SIG-M5 treated with dmso at 0.1 percent for 504 hours (cell line): ENCODE measurements around the gene CHL1.

Experiments used
- DNase-seq: peaks from one replicate; lab custom pipeline; 2025; ENCODE audit not compliant: unreplicated experiment; lab: John Stamatoyannopoulos, UW

Gene CHL1

DNA sequence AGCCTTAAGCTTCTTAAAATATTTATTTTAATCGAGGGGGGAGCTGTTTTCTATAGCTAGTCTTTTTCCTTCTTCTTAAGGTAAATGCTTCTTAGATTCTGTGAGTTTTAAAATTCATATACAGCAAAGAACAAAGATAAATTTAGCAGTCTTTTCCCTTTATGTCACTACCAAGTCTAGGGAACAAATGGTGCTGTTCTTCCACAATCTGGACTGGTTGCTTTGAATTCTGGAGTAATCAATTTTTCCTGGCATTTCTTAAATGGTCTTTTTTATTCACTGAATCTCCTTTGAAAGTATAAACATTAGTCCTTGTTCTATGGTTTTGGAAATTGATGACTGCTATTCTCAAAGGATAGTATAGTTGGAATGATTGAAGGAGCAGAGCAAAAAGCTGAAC, 82.8 kb downstream of the CHL1 start:
- DNase-seq, result no peak

GRCh38 chr3:280681-281080, 84.1 kb downstream of the CHL1 start:
- no peak for DNase-seq

DNA sequence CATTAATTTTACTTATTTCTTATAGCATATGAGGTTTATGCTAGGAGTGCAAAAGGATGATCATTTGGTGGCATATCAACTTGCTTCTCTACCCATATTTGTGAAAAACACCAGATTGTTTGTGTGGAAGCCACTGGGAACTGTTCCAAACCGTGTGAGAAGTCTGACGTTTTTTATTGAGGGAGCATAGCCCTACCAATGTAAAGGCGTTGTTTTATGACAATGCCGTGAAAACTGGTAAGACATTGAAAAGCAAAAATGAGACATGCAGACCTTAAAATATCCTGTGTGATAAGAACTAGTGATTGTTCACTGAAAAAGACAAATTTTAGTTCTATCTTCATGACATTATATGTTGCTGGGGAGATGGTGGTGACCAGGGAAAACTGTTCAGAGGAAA, 87.8 kb downstream of the CHL1 start:
- no peak for DNase-seq

DNA sequence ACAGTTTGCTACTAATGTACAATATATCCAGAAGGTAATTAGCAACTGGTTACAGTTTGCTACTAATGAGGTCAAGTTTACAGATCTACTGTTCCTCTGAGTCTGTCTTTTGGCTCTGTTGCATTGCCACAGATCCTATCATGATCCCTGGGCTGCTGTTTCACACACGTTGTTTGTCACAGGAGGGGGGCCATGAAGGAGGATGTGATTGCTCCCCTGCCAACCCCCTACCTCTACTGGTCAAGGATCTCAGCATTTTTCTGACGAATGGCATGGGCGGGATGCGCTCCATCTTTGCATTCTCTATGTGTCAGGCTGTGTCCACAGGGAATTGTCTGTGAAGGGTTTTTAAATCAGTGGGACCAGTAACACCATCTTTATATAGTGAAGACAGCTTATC, 91.9 kb downstream of the CHL1 start:
- DNase-seq, result no peak

GRCh38 chr3:291028-291427, 94.5 kb downstream of the CHL1 start:
- no peak for DNase-seq

- DNase-seq, result no peak
Measured at GRCh38 chr3:291646-292436, 95.3 kb downstream of the CHL1 start.

GRCh38 chr3:294096-294495, 97.5 kb downstream of the CHL1 start:
- DNase-seq, result no peak

- DNase-seq, result no peak
Measured at GRCh38 chr3:294581-294980, 98.0 kb downstream of the CHL1 start.

- DNase-seq, result no peak
Measured at GRCh38 chr3:295166-295565, 98.6 kb downstream of the CHL1 start.

DNA sequence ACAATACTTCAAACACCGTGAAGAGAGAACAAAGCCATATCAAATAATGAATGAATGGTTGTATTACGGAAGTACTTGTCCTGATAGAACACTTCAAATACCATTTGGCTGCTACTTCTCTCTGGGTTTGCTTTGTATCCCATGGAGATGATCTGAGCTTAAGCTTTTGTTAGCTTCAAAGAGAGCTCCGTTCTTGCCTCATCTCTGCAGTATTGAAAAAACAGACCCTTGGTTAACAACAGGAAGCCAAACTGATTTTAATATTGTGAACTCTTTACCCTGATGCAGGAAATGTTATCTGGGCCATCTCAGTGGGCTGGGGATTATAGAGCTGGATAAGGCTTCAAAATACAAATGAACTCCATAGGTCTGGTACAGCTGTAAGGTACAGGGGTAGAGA, 101.0 kb downstream of the CHL1 start:
- DNase-seq, result no peak

DNA sequence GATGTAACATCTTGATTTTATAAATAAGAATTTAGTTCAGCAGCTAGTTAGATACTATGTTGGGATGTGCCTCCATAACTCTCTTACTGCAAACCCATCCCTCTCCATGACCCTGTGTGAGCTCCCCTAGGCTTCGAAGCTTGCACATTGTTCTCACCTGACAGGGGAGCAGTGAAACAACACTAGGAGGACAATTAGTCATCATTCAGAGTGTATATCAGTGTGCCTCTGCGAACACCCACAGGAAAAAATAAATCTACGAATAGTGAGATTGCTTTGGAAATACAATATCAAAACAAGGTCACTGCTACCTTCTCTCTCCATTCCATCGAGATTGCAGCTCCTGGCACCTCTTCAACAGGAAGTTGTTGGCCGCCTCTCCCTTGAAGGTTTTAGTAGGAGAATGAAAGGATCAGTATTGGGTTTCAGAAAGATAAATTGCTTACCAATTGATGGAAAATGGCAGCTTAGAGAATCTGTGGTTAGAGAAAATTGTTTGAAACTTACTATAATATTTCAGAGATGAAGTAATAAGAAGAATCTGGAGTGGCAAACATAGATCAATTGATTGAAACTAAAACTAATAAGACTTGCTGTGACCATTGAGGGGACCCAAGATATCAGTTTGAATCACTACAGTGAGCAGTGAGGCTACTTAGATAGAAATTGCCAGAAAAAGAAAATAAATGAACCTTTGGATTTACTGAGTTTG, 103.2 kb downstream of the CHL1 start:
- no peak for DNase-seq

GRCh38 chr3:307182-307581, 110.6 kb downstream of the CHL1 start:
- DNase-seq, result no peak

- no peak for DNase-seq
Measured at GRCh38 chr3:308597-309321, 112.2 kb downstream of the CHL1 start.

DNA sequence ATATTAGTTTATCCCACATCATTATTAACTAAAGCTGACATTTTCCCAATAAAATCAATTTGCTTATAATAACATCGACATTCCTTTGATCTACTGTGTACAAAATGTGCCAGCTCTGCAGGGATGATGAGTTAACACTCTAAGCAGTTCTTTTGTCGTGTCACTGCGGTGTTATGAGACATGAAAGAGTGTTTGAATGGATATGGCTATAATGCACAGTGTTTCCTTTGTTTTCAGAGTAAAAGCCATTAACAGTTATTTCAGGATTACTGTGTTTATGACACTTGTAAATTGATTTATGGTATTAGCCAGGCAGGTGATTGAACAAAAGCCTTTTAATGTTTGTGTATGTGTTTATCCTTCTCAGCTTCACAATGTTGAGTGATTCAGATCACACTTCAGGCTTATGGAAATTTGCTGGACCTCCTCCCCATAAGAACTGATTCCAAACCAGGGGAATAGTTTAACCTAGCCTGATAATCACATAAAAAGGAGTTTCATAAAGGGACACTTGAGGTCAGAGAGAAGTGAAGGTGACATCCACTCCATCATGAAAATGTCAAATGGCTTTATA, 115.7 kb downstream of the CHL1 start:
- no peak for DNase-seq

GRCh38 chr3:312911-313310, 116.3 kb downstream of the CHL1 start:
- DNase-seq, result no peak

DNA sequence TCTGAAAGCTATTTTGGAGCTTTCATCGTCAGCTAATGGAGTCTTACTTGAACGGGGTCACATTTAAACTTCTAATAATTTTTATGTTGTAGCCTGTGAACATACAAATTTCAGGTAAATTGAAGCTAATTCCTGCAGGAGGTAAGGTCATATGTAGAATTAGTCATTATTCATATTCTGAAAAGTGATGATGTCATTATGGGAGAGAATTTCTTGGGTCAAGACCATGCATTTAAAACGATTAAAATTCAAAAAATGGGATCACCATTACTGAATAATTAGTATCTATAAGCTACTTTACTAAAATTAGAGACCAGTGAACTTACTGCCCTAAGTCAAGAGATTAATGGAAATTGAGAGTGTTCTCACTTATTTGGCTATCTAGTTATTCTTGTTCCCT, 120.4 kb downstream of the CHL1 start:
- no peak for DNase-seq

- DNase-seq, result no peak
Measured at GRCh38 chr3:318903-319302, 122.3 kb downstream of the CHL1 start.

DNA sequence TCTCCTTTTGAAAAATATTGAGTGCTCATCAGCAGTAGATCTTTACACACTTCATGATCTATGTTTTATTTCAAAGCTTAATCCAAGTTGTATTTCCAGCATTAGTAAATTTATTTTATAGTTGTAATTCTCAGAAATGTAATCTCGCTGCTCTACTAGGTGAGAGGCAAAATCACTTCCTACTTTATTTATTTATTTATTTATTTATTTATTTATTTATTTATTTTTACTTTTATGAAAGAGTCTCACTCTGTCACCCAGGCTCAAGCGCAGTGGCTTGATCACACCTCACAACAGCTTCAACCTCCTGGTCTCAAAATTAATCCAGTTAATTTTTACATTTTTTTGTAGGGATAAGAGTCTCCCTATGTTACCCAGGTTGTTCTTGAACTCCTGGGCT, 127.9 kb downstream of the CHL1 start:
- DNase-seq, result no peak

DNA sequence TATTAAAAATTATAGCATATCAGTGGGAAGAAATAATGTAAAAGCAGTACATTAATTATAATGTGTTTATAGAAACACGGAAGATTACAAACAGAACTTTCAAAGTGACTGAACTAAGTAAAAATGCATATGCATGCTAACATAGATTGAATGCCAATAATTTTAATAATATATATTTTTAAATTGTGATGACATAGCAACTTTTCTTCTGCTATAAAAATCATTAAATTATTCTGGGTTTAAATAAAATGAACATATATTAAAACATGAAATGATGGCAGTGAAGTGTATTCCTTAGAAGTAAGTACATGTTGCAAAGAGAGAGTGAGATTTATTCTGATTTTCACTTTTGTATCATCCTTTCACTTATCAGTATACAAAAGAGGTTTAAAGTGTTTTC, 128.9 kb downstream of the CHL1 start:
- no peak for DNase-seq

DNA sequence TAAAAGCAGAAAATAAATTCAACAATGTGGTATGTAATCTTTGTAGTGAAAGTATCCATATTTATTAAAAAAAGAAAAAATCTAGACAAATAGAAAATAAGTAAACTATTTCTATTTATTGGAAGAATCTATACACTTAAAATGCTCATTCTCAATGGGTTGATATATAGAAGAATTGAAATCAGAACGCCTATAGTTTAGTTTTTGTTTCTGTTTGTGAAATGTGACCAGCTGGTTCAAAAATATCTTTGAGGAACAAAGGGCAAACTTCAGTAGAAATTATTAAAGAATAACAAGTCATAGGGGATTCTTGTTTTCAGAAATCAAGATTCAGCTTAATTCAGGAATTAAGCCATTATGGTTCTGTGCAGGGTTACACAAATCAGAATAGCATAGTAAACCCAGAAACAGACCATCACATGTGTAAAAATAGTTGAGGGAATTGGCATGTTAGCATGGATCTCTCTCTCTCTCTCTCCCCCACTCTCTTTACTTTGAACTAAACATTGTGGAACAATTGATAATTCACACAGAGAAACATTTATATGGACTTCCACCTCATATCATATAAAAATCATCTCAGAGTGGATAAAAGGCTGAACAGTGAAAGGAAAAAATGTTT, 134.0 kb downstream of the CHL1 start:
- DNase-seq, result no peak

GRCh38 chr3:331881-332280, 135.3 kb downstream of the CHL1 start:
- no peak for DNase-seq
